ENCODE results near the gene SLC39A11.

Gene SLC39A11

GRCh38 chr17:72605543-72605942, 486.9 kb downstream of the SLC39A11 start:
- DNase-seq = no peak

DNA sequence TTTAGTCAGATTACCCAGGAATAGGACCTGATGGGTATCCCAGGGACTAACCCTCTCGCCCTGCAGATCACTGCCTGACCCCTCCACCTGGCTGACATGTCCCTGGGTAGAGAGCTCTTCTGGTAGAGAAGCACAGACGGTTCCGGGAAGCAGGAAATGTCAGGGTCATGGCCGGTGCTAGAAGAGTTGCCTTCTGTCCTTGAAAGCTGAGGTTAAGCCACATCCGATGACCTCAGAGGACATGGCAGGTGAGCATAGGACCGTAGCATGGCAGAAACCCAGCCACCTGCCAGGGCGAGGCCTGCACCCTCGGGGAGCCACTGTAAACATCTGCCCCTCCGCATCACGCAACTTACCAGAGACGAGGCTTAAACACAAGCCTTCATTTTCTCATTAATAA, 488.0 kb downstream of the SLC39A11 start:
- no peak for DNase-seq

DNA sequence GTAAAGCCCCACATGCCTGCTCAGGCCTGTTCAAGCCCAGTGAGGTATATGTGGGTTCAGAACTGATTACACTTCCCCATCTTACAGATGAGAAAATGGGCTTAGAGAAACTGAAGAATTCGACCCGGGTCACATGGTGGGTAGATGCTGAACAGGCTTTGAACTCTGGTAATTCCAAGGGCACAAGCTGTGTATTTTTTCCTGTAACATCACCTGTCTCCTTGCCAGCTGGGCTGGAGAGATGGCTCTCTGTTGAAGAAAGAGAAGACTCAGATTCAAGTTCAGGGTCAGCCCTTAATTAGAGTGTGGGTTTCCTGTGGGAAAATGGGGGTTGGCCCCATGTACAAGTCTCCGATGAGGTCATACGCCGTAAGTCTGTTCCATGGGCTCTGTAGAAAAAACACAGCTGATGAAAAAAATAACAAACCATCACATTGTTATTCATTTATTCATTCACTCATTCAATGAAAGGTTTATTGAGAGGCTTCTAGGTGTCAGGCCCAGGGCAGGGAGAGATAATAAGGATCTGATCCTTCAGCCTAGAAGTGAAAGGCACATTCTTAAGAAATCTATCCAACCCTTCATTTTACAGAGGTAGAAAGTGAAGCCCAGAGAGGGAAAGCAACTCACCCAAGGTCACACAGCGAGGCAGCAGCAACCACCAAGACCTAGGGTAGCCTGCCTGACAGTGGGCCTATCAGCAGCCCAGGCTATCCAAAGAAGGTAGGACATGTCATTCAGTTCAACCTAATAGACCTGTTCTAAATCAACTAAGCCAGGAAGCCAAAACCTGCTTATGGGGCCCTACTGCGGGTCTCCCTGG, 488.9 kb downstream of the SLC39A11 start:
- no peak for DNase-seq

GRCh38 chr17:72602517-72603419, 489.7 kb downstream of the SLC39A11 start:
- DNase-seq = no peak

DNA sequence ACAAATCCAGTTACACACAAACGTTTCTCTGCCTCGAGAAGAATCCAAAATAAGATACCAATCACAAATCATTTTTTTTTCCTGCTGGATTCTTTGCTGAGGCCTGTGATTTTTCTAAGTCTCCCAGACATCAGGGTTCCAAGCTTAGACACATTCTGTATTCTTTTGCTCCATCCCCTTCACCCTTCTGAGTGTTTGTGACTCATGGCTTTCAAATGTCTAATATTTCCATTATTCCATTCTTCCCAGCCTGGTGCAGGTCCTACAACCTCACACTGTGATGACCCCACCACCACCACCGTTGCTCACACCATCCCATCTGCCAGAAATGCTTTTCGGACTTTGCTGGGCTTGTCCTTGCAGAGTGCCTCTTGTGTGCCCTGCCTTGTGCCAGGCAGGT, 491.6 kb downstream of the SLC39A11 start:
- no peak for DNase-seq

- no peak for DNase-seq
Measured at GRCh38 chr17:72599891-72600290, 492.6 kb downstream of the SLC39A11 start.

DNA sequence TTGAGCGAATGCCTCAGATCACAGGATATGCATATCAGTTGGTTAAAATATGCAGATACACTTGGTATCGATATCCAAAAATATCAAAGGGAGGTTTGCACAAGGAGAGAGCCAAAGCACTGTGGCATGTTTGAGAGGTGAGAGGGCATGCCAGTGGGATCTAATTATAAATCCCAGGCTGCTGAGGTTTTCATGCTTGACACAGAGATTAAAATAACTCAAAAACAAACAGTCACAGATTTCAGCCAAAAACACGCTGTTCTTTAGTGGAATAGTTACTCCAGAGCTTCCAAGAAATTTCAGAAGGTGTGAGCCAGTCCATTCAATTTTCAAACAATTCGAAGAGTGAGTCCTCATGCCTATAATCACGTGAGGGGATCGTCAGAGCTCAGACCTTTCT, 493.8 kb downstream of the SLC39A11 start:
- DNase-seq = no peak

DNA sequence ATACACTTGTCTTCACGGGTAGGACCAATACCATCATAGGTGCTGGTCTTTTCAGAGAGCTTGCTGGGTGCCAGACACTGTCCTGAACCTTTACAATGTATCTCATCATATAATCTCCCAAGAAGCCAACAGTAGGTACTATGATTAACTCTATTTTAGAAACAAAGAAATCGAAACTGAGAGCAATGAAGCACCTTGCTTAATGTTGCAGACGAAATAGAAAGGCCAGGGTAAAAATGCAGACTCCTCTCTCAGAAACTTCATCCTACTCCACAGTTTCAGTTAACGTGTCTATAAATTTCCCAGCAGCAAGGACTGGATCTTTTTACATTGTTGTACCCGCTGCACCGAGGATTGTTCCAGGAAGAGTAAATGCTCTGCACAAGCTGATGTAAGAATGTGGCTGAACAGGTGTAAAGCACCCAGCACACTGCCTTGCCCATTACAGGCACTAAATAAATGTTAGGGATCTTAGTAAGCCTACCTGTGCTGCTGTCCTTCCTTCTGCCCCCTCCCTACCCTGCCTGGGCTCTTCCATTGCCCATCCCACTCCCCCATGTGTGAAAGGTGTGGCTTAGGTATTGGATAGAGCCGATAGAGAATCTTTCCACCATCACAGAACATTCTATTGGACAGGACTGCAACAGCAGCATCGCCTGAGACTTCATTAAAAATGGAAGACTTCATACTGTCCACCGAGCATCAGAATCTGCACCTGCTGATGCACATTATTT, 495.0 kb downstream of the SLC39A11 start:
- DNase-seq = no peak
